Neural cell (in vitro differentiated cells): ENCODE data around the gene DCHS2. TPM values are rescaled to one million over a fixed set of nuclear protein-coding genes. Genes with fewer than 3 reads are reported as not detected.

Source experiments
- H2AFZ ChIP-seq: fragments of 200-600, 300-800 bp; sonication (generic), shearing (Covaris generic); 2 replicates; pipeline ENCODE4 v1.6.0; 2014; ENCODE audit warnings: low read depth, mild to moderate bottlenecking, antibody characterized with exemption, low read length, moderate library complexity
- H3F3A ChIP-seq: fragments of 200-600 bp; shearing (Covaris generic); 2 replicates; pipeline ENCODE4 v1.6.1; 2016; ENCODE audit warnings: mild to moderate bottlenecking, moderate library complexity, mixed read lengths, antibody characterized with exemption, low read length; ENCODE audit not compliant: insufficient read depth, poor library complexity, severe bottlenecking
- H3K27ac ChIP-seq: fragments of 200-600, 300-800 bp; sonication (generic), shearing (Covaris generic); 2 replicates; pipeline ENCODE4 v1.5.1; 2014; ENCODE audit warnings: mild to moderate bottlenecking, low read length, moderate library complexity
- H3K27me3 ChIP-seq: fragments of 300-800, 200-600 bp; sonication (generic), shearing (Covaris generic); 2 replicates; pipeline ENCODE4 v1.6.0; 2014; ENCODE audit warnings: mild to moderate bottlenecking, low read depth, low read length, moderate library complexity; ENCODE audit not compliant: insufficient read depth
- H3K36me3 ChIP-seq: fragments of 300-800, 200-600 bp; sonication (generic), shearing (Covaris generic); 2 replicates; pipeline ENCODE4 v1.5.1; 2014; ENCODE audit warnings: mild to moderate bottlenecking, antibody characterized with exemption, low read length, moderate library complexity; ENCODE audit not compliant: insufficient read depth
- H3K4me2 ChIP-seq: fragments of 300-800, 200-600 bp; sonication (generic), shearing (Covaris generic); 2 replicates; pipeline ENCODE4 v1.6.0; 2014; ENCODE audit warnings: mild to moderate bottlenecking, low read length
- H3K4me3 ChIP-seq: fragments of 300-800, 200-600 bp; sonication (generic), shearing (Covaris generic); 2 replicates; pipeline ENCODE4 v1.5.1; 2014; ENCODE audit warnings: mild to moderate bottlenecking, low read length, moderate library complexity
- H3K79me2 ChIP-seq: fragments of 200-600 bp; shearing (Covaris generic); replicated peaks from 2 replicates; pipeline ENCODE4 v1.6.0; 2014; ENCODE audit warnings: mild to moderate bottlenecking, low read length, moderate library complexity; ENCODE audit not compliant: insufficient read depth
- H3K9ac ChIP-seq: fragments of 300-800, 200-600 bp; sonication (generic), shearing (Covaris generic); 2 replicates; pipeline ENCODE4 v1.6.1; 2016; ENCODE audit warnings: mild to moderate bottlenecking, low read length, mixed read lengths
- H3K9me2 ChIP-seq: fragments of 200-600 bp; shearing (Covaris generic); 2 replicates; pipeline ENCODE4 v1.6.1; 2016; ENCODE audit warnings: mild to moderate bottlenecking, low read length, mixed read lengths; ENCODE audit not compliant: insufficient read depth
- H3K9me3 ChIP-seq: fragments of 200-600, 300-800 bp; sonication (generic), shearing (Covaris generic); 2 replicates; pipeline ENCODE4 v1.6.1; 2016; ENCODE audit warnings: mild to moderate bottlenecking, mixed run types, low read length, moderate library complexity, mixed read lengths
- H4K20me1 ChIP-seq: fragments of 200-600 bp; shearing (Covaris generic); 2 replicates; pipeline ENCODE4 v1.6.1; 2016; ENCODE audit warnings: mild to moderate bottlenecking, mixed run types; ENCODE audit not compliant: insufficient read depth
- EP300 ChIP-seq: fragments of 450-650 bp; conservative IDR thresholded peaks from 2 replicates; pipeline ENCODE4 v1.6.1; 2014; ENCODE audit warnings: antibody characterized with exemption, mild to moderate bottlenecking, moderate library complexity; ENCODE audit not compliant: poor library complexity, severe bottlenecking
- MXI1 ChIP-seq: fragments of 450-650 bp; conservative IDR thresholded peaks from 2 replicates; pipeline ENCODE4 v1.6.1; 2014; ENCODE audit warnings: antibody characterized with exemption, mild to moderate bottlenecking; ENCODE audit not compliant: poor library complexity, severe bottlenecking
- RAD21 ChIP-seq: fragments of 450-650 bp; conservative IDR thresholded peaks from 2 replicates; pipeline ENCODE4 v1.6.1; 2014; ENCODE audit warnings: antibody characterized with exemption, mild to moderate bottlenecking, moderate library complexity
- SMC3 ChIP-seq: fragments of 450-650 bp; conservative IDR thresholded peaks from 2 replicates; pipeline ENCODE4 v1.6.1; 2014; ENCODE audit warnings: antibody characterized with exemption, mild to moderate bottlenecking, moderate library complexity; ENCODE audit not compliant: poor library complexity
- polyA plus RNA-seq: library from polyadenylated mRNA; depleted of rRNA; stranded (reverse); fragments of >200 nt; gene quantifications from 2 replicates; pipeline ENCODE4 v1.2.3, GENCODE V29; 2014
- TF ChIP-seq, protein P1 (sequence below): fragments of 450-650 bp; IDR thresholded peaks from 2 replicates; pipeline ENCODE4 v1.5.1; 2014; ENCODE audit warnings: antibody characterized with exemption, mild to moderate bottlenecking, moderate library complexity; ENCODE audit not compliant: poor library complexity, severe bottlenecking
- TF ChIP-seq, protein P2 (sequence below): IDR thresholded peaks from 2 replicates; pipeline ENCODE4 v1.6.1; 2012; ENCODE audit warnings: borderline replicate concordance

DCHS2 gene
- polyA plus RNA-seq, 1 donor from 2014 or later: 1.6 TPM

DNA sequence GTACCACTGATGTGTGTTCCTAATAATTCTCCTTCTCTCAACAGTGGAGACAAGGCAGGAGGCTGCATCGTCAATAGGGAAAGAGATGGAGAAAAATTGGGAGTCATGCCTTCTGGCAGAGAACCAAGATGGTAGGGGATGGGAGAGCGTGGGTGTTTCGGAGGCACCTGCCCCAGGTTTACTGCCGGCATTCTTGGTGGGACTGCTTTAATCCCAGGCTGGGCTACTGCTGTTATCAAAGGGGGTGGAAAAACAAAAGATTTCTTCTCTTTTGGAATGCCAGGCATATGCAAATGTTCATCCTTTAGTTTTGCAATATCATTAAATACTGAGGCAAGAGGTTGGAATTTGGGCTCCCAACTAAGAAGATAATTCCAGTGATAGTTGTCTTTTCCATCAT is 257.0 kb downstream of the DCHS2 start:
- H4K20me1 ChIP-seq: no peaks in the 10 kb centered on the region
- no peaks in the 10 kb centered on the region for H3K9me3 ChIP-seq
- no peak overlapping the region for H3K9ac ChIP-seq
- no peaks in the 10 kb centered on the region for H3F3A ChIP-seq
- H3K9me2 ChIP-seq: no peaks in the 10 kb centered on the region
- H3K27ac ChIP-seq: no peak overlapping the region
- H2AFZ ChIP-seq: no peak overlapping the region
- no peaks in the 10 kb centered on the region for H3K79me2 ChIP-seq
- H3K27me3 ChIP-seq: no peaks in the 10 kb centered on the region
- no peak for TF ChIP-seq EP300
- H3K4me3 ChIP-seq: no peak overlapping the region
- H3K36me3 ChIP-seq: no peaks in the 10 kb centered on the region
- no peak overlapping the region for H3K4me2 ChIP-seq

DNA sequence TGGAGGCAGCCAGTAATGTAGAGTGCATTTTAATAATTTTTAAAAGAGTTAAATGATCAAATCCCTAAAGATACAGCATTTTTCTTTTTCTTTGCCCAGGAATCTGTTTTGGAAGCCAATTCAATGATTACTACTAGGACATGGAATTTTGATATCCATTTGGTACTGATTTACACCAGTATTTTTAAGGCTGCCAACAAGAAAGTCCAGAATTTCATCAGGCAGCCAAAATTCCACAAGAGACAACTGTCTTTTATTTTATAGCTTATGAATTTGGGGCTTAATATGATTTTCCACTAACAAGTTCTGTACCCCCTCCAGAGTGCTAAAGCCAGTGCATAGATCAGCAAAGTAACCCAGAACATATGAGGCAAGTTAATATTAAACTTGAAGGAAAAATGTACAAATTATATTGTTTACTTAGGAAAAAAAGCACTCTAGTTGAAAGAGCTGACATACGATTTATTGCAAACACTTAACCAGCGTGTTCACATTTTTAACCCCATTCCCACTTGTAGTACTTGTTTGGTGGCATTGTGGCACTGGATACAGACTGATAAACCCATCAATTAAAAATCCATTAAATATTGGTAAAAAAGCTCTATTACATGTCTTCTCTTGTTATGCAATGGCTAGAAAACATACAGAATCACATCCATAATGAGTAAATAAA is 259.7 kb downstream of the DCHS2 start:
- Histone ChIP-seq H3K9me2 (no peaks in the 10 kb centered on the region), H3F3A (no peaks in the 10 kb centered on the region), H3K9me3 (no peaks in the 10 kb centered on the region), H3K9ac (no peak overlapping the region), H3K27ac (no peak overlapping the region), H3K4me3 (no peak overlapping the region), H3K36me3 (no peaks in the 10 kb centered on the region), H3K27me3 (no peaks in the 10 kb centered on the region), H4K20me1 (no peaks in the 10 kb centered on the region), H2AFZ (no peak overlapping the region), H3K79me2 (no peaks in the 10 kb centered on the region), H3K4me2 (no peak overlapping the region)
- TF ChIP-seq, protein P1, sequence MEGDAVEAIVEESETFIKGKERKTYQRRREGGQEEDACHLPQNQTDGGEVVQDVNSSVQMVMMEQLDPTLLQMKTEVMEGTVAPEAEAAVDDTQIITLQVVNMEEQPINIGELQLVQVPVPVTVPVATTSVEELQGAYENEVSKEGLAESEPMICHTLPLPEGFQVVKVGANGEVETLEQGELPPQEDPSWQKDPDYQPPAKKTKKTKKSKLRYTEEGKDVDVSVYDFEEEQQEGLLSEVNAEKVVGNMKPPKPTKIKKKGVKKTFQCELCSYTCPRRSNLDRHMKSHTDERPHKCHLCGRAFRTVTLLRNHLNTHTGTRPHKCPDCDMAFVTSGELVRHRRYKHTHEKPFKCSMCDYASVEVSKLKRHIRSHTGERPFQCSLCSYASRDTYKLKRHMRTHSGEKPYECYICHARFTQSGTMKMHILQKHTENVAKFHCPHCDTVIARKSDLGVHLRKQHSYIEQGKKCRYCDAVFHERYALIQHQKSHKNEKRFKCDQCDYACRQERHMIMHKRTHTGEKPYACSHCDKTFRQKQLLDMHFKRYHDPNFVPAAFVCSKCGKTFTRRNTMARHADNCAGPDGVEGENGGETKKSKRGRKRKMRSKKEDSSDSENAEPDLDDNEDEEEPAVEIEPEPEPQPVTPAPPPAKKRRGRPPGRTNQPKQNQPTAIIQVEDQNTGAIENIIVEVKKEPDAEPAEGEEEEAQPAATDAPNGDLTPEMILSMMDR: no peak
- TF ChIP-seq EP300 (no peak), SMC3 (no peak)
- TF ChIP-seq, protein P2, sequence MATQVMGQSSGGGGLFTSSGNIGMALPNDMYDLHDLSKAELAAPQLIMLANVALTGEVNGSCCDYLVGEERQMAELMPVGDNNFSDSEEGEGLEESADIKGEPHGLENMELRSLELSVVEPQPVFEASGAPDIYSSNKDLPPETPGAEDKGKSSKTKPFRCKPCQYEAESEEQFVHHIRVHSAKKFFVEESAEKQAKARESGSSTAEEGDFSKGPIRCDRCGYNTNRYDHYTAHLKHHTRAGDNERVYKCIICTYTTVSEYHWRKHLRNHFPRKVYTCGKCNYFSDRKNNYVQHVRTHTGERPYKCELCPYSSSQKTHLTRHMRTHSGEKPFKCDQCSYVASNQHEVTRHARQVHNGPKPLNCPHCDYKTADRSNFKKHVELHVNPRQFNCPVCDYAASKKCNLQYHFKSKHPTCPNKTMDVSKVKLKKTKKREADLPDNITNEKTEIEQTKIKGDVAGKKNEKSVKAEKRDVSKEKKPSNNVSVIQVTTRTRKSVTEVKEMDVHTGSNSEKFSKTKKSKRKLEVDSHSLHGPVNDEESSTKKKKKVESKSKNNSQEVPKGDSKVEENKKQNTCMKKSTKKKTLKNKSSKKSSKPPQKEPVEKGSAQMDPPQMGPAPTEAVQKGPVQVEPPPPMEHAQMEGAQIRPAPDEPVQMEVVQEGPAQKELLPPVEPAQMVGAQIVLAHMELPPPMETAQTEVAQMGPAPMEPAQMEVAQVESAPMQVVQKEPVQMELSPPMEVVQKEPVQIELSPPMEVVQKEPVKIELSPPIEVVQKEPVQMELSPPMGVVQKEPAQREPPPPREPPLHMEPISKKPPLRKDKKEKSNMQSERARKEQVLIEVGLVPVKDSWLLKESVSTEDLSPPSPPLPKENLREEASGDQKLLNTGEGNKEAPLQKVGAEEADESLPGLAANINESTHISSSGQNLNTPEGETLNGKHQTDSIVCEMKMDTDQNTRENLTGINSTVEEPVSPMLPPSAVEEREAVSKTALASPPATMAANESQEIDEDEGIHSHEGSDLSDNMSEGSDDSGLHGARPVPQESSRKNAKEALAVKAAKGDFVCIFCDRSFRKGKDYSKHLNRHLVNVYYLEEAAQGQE: no peak

DNA sequence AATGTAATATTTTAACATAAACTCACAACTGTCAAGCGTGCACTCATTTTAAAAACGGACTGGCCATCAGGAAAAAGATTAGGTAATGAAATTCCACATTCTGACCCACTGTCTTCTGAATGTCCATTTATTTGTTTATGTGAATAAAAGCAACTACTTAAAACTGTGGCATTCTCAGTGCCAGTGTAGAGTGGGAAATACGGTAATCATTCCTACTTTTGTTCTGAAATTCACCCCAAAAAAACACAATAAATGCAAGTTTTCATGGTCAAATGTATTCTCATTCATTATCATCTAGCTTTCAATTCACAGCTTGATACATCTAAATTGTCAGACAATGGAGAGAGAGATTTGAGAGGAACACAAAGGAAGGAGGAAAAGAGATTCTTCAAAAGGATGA is 260.9 kb downstream of the DCHS2 start:
- no peak overlapping the region for H2AFZ ChIP-seq
- TF ChIP-seq, protein P1: no peak
- no peak for TF ChIP-seq RAD21
- no peak for TF ChIP-seq EP300
- no peak for TF ChIP-seq MXI1
- TF ChIP-seq SMC3: no peak
- no peaks in the 10 kb centered on the region for H3K27me3 ChIP-seq
- no peak overlapping the region for H3K4me3 ChIP-seq
- no peak overlapping the region for H3K4me2 ChIP-seq
- no peaks in the 10 kb centered on the region for H3F3A ChIP-seq
- H3K27ac ChIP-seq: no peak overlapping the region
- no peaks in the 10 kb centered on the region for H3K9me2 ChIP-seq
- no peaks in the 10 kb centered on the region for H3K36me3 ChIP-seq
- H3K79me2 ChIP-seq: no peaks in the 10 kb centered on the region
- no peak overlapping the region for H3K9ac ChIP-seq
- H4K20me1 ChIP-seq: no peaks in the 10 kb centered on the region
- H3K9me3 ChIP-seq: no peaks in the 10 kb centered on the region
